K562 (cell line): ENCODE measurements around the gene MYL12A.

Experiments
- CC2D1A ChIP-seq: fragments of 450-650 bp; IDR thresholded peaks from 2 replicates; pipeline ENCODE4 v1.6.1; 2017; ENCODE audit warnings: mild to moderate bottlenecking
- SIN3A ChIP-seq, 2 experiments: fragments of 150-350 bp in 1 of 2; IDR thresholded peaks; 2 replicates each; pipeline ENCODE4 v1.6.1; 2011 to 2016; ENCODE audit warnings: borderline replicate concordance in 2 of 2, low read depth in 2 of 2, low read length in 2 of 2, mild to moderate bottlenecking in 2 of 2, moderate library complexity in 2 of 2; ENCODE audit not compliant: control insufficient read depth in 1 of 2

DNA sequence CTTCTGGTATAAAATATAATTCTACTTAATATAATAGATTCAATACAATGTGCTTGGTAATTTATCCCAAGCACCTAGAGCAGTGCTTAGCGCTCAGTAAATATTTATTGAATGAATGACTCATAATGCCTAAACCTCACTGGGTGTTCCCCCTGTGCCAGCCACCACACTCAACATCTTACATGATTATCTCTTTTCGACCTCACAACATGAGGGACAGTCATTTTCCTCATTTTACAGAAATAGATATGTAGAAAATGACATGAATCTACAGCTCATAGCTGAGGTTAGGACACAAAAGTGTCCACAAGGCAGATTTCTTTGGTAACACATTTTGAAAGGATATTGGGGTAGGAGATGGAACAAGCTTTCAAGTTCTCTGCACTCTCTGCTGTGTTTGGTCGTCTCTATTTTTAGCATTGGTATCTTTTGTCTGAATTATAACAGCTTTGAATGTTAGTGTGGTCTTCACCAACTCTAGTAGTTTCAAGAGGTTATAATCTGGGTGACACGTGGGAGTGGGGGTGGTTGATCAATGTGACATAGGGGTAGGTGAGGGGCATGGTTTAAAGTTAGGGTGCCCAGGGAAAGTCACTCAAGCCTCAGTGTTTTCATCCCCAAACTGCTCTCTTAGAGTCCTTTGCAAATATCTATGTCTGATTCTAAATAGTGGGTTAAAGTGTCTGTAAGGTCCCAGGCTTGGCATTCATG is 37.6 kb upstream of the MYL12A start:
- TF ChIP-seq CC2D1A (no peak), SIN3A (IDR thresholded peaks at IDR 0.05; ENCODE audit: borderline replicate concordance in 2 of 2, control insufficient read depth in 1 of 2, low read depth in 2 of 2, low read length in 2 of 2) (no peak)
